ENCODE data around the gene SRL. TPM values are rescaled to one million over a fixed set of nuclear protein-coding genes. Genes with fewer than 3 reads are reported as not detected.
"Not testable (repeated sequence)": the region's sequence is repeated elsewhere in the genome, so short reads cannot be mapped to it uniquely, and the experiment has no call there.

The SRL gene
- total RNA-seq, 4 donors from 2014 or later, result 184 to 519 (median 364) TPM

DNA sequence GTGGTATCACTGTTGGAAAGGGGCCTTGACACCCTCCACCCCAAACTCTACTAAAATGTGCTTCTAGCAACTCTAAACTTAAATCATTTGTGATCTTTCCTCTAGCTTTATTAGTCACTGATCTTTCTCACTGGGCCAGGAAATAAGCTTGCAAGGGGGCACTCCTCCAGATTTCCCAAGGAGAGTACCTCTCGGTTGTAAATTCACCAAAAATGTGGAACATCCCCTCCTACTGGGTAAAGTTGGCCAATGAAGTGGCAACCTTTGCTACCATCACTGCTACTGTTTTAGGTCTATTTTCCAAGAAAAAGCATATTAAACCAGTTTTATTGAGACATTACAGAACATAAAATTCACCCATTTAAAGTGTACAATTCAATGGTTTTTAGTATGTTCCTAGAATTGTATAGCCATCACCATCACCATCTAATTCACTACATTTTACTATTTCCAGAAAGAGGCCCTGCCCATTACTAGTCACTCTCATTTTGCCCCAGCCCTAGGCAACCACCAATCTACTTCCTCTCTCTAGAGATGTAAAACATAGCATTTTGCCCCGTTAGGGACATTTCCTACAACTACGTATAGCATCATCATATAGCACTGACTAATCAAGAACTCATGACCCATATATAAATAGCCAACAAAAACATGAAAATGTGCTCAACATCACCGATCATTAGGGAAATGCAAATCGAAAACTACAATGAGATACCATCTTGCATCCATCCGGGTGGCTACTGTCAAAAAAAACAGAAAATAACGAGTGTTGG lies 81.0 kb downstream of the SRL start:
- in situ Hi-C loops (cut with MboI; ENCODE audit: low sequenced_read_pairs in 4 of 4), result no loop called here
- no peak for TF ChIP-seq POLR2A (IDR thresholded peaks at IDR 0.05)
- TF ChIP-seq, protein P1, sequence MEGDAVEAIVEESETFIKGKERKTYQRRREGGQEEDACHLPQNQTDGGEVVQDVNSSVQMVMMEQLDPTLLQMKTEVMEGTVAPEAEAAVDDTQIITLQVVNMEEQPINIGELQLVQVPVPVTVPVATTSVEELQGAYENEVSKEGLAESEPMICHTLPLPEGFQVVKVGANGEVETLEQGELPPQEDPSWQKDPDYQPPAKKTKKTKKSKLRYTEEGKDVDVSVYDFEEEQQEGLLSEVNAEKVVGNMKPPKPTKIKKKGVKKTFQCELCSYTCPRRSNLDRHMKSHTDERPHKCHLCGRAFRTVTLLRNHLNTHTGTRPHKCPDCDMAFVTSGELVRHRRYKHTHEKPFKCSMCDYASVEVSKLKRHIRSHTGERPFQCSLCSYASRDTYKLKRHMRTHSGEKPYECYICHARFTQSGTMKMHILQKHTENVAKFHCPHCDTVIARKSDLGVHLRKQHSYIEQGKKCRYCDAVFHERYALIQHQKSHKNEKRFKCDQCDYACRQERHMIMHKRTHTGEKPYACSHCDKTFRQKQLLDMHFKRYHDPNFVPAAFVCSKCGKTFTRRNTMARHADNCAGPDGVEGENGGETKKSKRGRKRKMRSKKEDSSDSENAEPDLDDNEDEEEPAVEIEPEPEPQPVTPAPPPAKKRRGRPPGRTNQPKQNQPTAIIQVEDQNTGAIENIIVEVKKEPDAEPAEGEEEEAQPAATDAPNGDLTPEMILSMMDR (IDR thresholded peaks at IDR 0.05 in 4 of 5, conservative IDR thresholded peaks at IDR 0.05 in 1 of 5), result no peak
- Histone ChIP-seq H3K9me3 (no peaks in the 10 kb centered on the region), H3K27me3 (no peaks in the 10 kb centered on the region), H3K4me1 (no peaks in the 10 kb centered on the region), H3K27ac (no peak overlapping the region), H3K4me3 (no peak overlapping the region), H3K36me3 (no peaks in the 10 kb centered on the region)
- no peak for DNase-seq
- intact Hi-C loops (cut with DNase I; ENCODE audit: low total_unique reads), result no loop called here
- no peak for ATAC-seq

- Histone ChIP-seq H3K4me1 (no peaks in the 10 kb centered on the region), H3K27ac (no peak overlapping the region), H3K4me3 (no peak overlapping the region), H3K36me3 (no peaks in the 10 kb centered on the region), H3K27me3 (no peaks in the 10 kb centered on the region), H3K9me3 (no peaks in the 10 kb centered on the region)
- ATAC-seq (no peak), DNase-seq (no peak)
- in situ Hi-C loops (cut with MboI; ENCODE audit: low sequenced_read_pairs in 4 of 4), result no loop called here
- intact Hi-C loops (cut with DNase I; ENCODE audit: low total_unique reads), result no loop called here
- TF ChIP-seq POLR2A (IDR thresholded peaks at IDR 0.05), result no peak
- TF ChIP-seq, protein P1 (IDR thresholded peaks at IDR 0.05 in 4 of 5, conservative IDR thresholded peaks at IDR 0.05 in 1 of 5), result no peak
Observed at GRCh38 chr16:4159726-4160125, 82.2 kb downstream of the SRL start.

- Histone ChIP-seq H3K27ac (no peak overlapping the region), H3K36me3 (no peaks in the 10 kb centered on the region), H3K27me3 (no peaks in the 10 kb centered on the region), H3K4me3 (no peak overlapping the region), H3K4me1 (no peaks in the 10 kb centered on the region), H3K9me3 (no peaks in the 10 kb centered on the region)
- in situ Hi-C loops (cut with MboI; ENCODE audit: low sequenced_read_pairs in 4 of 4), result no loop called here
- intact Hi-C loops (cut with DNase I; ENCODE audit: low total_unique reads), result no loop called here
- no peak for DNase-seq
- ATAC-seq, result no peak
- TF ChIP-seq POLR2A (IDR thresholded peaks at IDR 0.05), result no peak
- TF ChIP-seq, protein P1 (IDR thresholded peaks at IDR 0.05 in 4 of 5, conservative IDR thresholded peaks at IDR 0.05 in 1 of 5), result no peak
Observed at GRCh38 chr16:4158143-4159093, 83.5 kb downstream of the SRL start.

DNA sequence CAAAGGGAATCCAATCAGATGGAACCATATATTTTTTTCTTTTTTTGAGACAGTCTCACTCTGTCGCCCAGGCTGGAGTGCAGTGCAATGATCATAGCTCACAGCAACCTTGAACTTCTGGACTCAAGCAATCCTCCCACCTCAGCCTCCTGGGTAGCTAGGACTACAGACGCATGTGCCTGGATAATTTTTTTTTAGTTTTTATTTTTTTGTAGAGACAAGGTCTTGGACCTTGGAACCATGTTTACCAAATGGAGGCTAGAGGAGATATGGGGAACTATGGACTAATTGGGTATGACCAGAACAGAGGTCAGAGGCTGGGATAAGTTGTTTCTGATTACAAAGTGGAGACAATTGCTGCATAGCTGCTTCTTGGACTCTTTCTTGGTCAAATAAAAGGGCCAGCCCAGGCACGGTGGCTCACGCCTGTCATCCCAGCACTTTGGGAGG lies 84.5 kb downstream of the SRL start:
- TF ChIP-seq, protein P1 (IDR thresholded peaks at IDR 0.05 in 4 of 5, conservative IDR thresholded peaks at IDR 0.05 in 1 of 5), result no peak
- TF ChIP-seq POLR2A (IDR thresholded peaks at IDR 0.05), result no peak
- DNase-seq (no peak), ATAC-seq (no peak)
- H3K9me3 ChIP-seq, result no peaks in the 10 kb centered on the region
- H3K4me3 ChIP-seq, result no peak overlapping the region
- in situ Hi-C loops (cut with MboI; ENCODE audit: low sequenced_read_pairs in 4 of 4) (no loop called here), intact Hi-C loops (cut with DNase I; ENCODE audit: low total_unique reads) (no loop called here)
- no peaks in the 10 kb centered on the region for H3K4me1 ChIP-seq
- H3K27ac ChIP-seq, result no peak overlapping the region
- no peaks in the 10 kb centered on the region for H3K27me3 ChIP-seq
- no peaks in the 10 kb centered on the region for H3K36me3 ChIP-seq

DNA sequence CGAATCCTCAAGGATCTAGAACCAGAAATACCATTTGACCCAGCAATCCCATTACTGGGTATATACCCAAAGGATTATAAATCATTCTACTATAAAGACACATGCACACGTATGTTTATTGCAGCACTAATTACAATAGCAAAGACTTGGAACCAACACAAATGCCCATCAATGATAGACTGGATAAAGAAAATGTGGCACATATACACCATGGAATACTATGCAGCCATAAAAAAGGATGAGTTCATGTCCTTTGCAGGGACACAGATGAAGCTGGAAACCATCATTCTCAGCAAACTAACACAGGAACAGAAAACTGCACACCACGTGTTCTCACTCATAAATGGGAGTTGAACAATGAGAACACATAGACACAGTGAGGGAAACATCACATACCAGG lies 85.4 kb downstream of the SRL start:
- intact Hi-C loops (cut with DNase I; ENCODE audit: low total_unique reads); H3K4me1 ChIP-seq; in situ Hi-C loops (cut with MboI; ENCODE audit: low sequenced_read_pairs in 4 of 4); H3K4me3 ChIP-seq; H3K36me3 ChIP-seq; H3K27me3 ChIP-seq; H3K9me3 ChIP-seq; H3K27ac ChIP-seq; ATAC-seq; DNase-seq: not testable (repeated sequence)

GRCh38 chr16:4153364-4153763 lies 88.5 kb downstream of the SRL start:
- H3K27ac ChIP-seq; H3K4me3 ChIP-seq; H3K36me3 ChIP-seq; H3K27me3 ChIP-seq; H3K9me3 ChIP-seq; ATAC-seq; DNase-seq; H3K4me1 ChIP-seq; in situ Hi-C loops (cut with MboI; ENCODE audit: low sequenced_read_pairs in 4 of 4); intact Hi-C loops (cut with DNase I; ENCODE audit: low total_unique reads): not testable (repeated sequence)
